Duodenal mucosa (tissue), 2 donors: Measurements from ENCODE around the gene HELLS.

Source experiments
- H3K27ac ChIP-seq: one replicate; pipeline ENCODE4 v1.7.0; 2013; ENCODE audit warnings: low read depth, low read length
- H3K27me3 ChIP-seq, 2 donors: one replicate each; pipeline ENCODE4 v1.7.0; 2013; ENCODE audit warnings: low read length in 2 of 2, control low read depth in 1 of 2; ENCODE audit not compliant: insufficient read depth in 2 of 2, control insufficient read depth in 1 of 2
- H3K36me3 ChIP-seq, 2 donors: one replicate each; pipeline ENCODE4 v1.7.0; 2013; ENCODE audit warnings: low read length in 2 of 2, control low read depth in 1 of 2; ENCODE audit not compliant: insufficient read depth in 2 of 2, control insufficient read depth in 1 of 2
- H3K4me1 ChIP-seq, 2 donors: one replicate each; pipeline ENCODE4 v1.7.0; 2013; ENCODE audit warnings: low read length in 2 of 2, control low read depth in 1 of 2; ENCODE audit not compliant: insufficient read depth in 2 of 2, control insufficient read depth in 1 of 2
- H3K4me3 ChIP-seq, 2 donors: one replicate each; pipeline ENCODE4 v1.7.0; 2013; ENCODE audit warnings: low read length in 2 of 2, low read depth in 1 of 2
- H3K9ac ChIP-seq, 2 donors: one replicate each; pipeline ENCODE4 v1.7.0; 2013; ENCODE audit warnings: low read length in 2 of 2, low read depth in 1 of 2
- H3K9me3 ChIP-seq, 2 donors: one replicate each; pipeline ENCODE4 v1.7.0; 2013; ENCODE audit warnings: low read length in 2 of 2, control low read depth in 1 of 2; ENCODE audit not compliant: control insufficient read depth in 1 of 2

The HELLS gene

DNA sequence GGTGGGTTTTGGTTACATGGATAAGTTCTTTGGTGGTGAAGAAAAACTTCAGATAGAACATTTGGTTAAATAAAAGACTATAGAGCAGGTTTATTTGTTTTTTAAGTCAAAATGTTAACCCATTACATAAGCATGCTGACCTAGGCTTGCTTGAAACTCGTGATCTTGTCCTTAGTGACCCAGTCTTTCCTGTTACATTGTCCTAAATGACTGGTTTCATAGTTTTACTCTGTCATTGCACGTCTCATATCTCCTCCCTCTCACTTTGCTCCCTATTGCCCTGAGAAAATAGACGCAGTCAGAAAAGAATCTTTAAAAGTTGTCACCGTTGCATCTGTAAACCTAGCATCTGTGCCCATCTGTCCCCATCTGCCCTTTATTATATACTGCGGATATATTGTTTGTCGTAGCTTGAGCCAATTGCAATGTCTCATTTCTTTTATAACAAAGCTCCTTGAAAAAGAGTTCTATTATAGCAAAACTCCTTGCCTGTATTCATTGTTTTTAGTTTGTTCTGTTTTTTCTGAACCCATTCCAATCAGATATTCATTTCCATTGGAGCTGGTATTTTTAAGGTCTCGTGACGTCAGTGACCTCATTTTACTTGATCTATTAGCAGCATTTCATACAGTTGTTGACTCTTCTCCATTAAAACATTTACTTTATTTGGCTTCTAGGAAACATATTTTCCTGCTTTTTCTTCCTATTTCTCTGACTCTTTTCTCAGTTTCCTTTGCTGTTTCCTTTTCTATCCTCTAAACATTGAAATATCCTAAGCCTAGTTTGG, 57.3 kb downstream of the HELLS start:
- no peak overlapping the region for H3K9ac ChIP-seq
- H3K4me1 ChIP-seq: no peaks in the 10 kb centered on the region
- H3K27me3 ChIP-seq: no peaks in the 10 kb centered on the region
- H3K36me3 ChIP-seq: no peaks in the 10 kb centered on the region
- no peak overlapping the region for H3K4me3 ChIP-seq
- no peak overlapping the region for H3K27ac ChIP-seq
- H3K9me3 ChIP-seq: no peaks in the 10 kb centered on the region

DNA sequence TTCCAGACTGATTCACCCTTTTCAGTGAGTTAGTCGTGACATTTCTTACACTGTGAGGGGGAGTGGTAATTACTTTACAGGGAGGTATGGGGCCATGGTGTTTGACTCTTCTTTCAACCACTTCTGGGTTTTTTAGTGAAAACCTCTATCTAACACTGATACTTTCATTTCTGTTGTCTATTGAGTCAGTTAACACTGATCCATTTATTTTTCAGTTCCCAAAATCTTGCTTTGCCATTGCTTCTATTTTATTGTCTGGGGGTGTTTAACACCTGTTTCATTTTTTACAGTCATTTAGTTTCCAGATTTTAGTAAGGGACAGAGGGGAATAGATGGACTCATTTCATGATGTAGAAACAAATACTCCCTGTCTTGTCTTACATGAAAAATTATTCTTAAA, 61.5 kb downstream of the HELLS start:
- H3K27me3 ChIP-seq: no peaks in the 10 kb centered on the region

DNA sequence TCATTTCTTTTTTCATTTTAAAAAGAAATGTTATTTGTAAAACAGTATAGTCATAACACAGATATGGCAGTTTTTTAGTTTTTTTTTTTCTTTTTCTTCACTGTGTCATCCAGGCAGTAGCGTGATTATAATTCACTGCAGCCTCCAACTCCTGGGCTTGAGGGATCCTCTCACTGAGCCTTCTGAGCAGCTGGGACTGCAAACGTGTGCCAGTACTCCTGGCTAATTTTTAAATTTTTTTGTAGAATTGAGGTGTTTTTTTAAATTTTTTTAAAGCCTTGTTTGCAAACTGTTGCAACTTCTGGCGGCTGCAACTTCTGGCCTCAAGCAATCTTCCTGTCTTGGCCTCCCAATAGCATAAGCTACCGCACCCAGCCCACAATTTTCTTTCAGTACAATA, 63.0 kb downstream of the HELLS start:
- Histone ChIP-seq H3K27ac (no peak overlapping the region), H3K36me3 (no peaks in the 10 kb centered on the region), H3K27me3 (no peaks in the 10 kb centered on the region), H3K9ac (no peak overlapping the region), H3K4me3 (no peak overlapping the region), H3K9me3 (no peaks in the 10 kb centered on the region), H3K4me1 (no peaks in the 10 kb centered on the region)

More for the DNA sequence above, 61.5 kb downstream of the HELLS start:
- Histone ChIP-seq H3K4me1 (no peaks in the 10 kb centered on the region), H3K9ac (no peak overlapping the region), H3K4me3 (no peak overlapping the region), H3K9me3 (no peaks in the 10 kb centered on the region), H3K27ac (no peak overlapping the region), H3K36me3 (no peaks in the 10 kb centered on the region)

DNA sequence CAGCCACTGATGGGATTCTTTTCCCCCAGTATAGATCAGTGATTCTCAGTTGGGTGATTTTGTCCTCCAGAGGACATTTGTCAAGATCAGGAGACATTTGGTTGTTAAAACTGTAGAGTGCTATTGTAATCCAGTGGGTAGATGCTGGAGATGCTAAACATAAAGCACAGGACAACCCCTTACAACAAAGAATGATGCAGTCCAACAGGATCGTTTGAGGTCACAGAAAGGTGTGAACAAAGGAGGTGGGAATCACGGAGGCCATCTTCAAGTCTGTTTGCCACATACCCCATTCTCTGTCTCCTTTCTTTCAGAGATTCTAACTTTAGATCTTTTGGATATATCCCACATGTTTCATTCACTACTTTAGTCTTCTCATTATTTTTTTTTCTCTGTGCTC, 69.0 kb downstream of the HELLS start:
- no peak overlapping the region for H3K9ac ChIP-seq
- H3K4me1 ChIP-seq: peaks cover 0 to 5% of the 10 kb centered on the region in 2 donors
- no peaks in the 10 kb centered on the region for H3K27me3 ChIP-seq
- no peaks in the 10 kb centered on the region for H3K36me3 ChIP-seq
- no peak overlapping the region for H3K4me3 ChIP-seq
- H3K27ac ChIP-seq: no peak overlapping the region
- H3K9me3 ChIP-seq: no peaks in the 10 kb centered on the region

DNA sequence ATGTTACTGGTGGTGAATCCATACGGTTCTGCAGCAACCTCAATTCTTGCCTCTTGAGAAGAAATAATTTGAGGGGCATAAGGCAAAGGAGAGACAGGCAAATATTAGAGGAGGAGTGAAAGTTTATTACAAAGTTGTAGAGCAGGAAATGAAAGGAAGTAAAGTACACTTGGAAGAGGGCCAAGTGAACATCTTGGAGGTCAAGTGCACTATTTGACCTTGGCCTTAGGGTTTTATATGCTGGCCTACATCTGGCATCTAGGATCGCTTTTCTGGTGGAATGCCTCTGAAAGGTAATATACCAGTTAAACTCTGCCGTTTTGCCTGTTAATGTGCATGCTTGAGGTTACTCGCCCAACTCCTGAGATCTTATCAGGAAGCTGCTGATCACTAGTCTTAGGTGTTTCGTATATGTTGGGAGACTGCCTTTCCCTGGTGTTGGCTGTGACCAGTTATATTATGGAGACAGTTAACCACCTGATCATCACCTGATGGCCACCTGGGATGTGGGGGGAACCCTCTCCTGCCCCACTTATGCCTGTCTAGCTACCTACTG, 71.9 kb downstream of the HELLS start:
- Histone ChIP-seq H3K27ac (no peak overlapping the region), H3K4me1 (peaks cover 0 to 5% of the 10 kb centered on the region in 2 donors), H3K27me3 (no peaks in the 10 kb centered on the region), H3K9ac (no peak overlapping the region), H3K4me3 (no peak overlapping the region), H3K9me3 (no peaks in the 10 kb centered on the region), H3K36me3 (no peaks in the 10 kb centered on the region)

DNA sequence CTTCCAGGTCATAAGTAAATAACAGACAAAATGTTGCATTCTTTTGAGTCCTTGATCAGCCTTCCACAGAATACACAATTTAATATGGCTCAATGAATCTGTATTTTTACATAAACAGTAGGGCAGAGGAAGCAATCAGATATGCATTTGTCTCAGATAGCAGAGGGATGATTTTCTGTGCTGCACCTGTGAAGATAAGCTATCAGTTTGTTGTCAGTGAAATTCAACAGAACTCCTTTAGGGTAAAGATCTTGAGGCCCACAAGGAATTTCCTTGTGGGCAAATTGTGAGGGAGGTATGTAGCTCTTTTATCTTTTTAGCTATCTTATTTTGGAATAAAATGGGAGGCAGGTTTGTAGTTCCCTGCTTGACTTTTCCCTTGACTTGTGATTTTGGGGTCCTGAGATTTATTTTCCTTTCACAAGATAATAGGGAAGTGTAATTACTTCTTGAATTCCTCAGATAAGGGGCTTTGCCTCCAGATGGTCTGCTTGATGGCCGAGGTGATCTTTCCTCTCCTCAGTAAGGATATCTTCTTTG, 77.1 kb downstream of the HELLS start:
- Histone ChIP-seq H3K27ac (no peak overlapping the region), H3K4me1 (no peaks in the 10 kb centered on the region), H3K4me3 (no peak overlapping the region), H3K9ac (no peak overlapping the region), H3K9me3 (no peaks in the 10 kb centered on the region), H3K27me3 (no peaks in the 10 kb centered on the region), H3K36me3 (no peaks in the 10 kb centered on the region)

DNA sequence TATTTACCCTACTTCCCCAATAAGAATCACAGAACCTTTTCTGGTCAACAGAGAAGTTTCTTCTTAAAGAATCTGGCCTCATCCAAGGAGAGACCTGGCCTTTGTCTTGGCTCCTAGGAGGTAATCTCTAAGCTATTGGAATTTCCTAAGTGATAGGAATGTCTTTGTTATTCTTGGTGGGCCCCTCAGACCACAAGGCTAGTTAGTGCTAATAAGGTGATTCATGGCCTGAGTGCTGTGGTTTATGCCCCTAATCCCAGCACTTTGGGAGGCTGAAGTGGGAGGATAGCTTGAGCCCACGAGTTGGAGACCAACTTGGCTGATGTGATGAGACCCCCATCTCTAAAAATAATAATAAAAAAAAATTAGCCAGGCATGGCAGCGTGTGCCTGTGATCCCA, 78.0 kb downstream of the HELLS start:
- H3K27me3 ChIP-seq: no peaks in the 10 kb centered on the region
- H3K9me3 ChIP-seq: no peaks in the 10 kb centered on the region
- no peak overlapping the region for H3K27ac ChIP-seq
- no peaks in the 10 kb centered on the region for H3K36me3 ChIP-seq
- H3K9ac ChIP-seq: no peak overlapping the region
- H3K4me1 ChIP-seq: no peaks in the 10 kb centered on the region
- H3K4me3 ChIP-seq: no peak overlapping the region

DNA sequence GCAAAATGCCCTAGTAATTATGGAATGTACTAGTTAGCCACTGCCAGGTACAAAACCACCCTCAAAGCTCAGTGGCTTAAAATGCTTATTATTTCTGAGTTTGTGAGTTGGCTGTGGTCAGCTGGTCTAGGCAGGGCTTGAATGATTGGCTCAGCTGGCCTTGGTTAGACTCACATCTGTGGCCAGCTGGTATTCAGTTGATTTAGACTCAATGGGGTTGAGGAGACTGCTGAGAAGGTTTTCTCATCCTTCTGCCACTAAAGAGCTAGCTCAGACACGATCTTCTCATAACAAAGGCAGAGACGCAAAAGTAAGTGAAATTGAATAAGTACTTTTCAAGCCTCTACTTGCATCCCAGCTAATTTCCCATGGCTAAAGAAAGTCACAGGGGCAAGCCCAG, 80.9 kb downstream of the HELLS start:
- Histone ChIP-seq H3K36me3 (no peaks in the 10 kb centered on the region), H3K27me3 (no peaks in the 10 kb centered on the region), H3K9ac (no peak overlapping the region), H3K4me3 (no peak overlapping the region), H3K9me3 (no peaks in the 10 kb centered on the region), H3K4me1 (no peaks in the 10 kb centered on the region), H3K27ac (no peak overlapping the region)

DNA sequence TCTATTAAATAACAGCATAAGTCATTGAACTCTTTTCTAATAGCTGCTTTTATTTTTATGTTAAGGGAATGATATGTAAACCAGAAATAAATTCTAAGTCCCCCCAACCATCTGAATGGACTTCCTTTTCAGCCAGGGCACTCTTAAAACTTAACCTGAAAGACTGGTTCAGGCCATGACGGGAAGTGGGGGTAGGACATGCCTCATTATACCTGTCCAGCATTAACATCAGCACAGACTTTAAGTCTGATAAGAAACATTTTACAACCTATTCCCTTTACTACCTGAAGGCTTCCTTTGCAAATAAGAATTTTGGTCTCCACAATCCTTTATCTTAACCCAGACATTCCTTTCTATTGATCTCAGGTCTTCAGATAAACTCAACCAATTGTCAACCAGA, 81.9 kb downstream of the HELLS start:
- Histone ChIP-seq H3K27ac (no peak overlapping the region), H3K36me3 (no peaks in the 10 kb centered on the region), H3K27me3 (no peaks in the 10 kb centered on the region), H3K9ac (no peak overlapping the region), H3K4me3 (no peak overlapping the region), H3K9me3 (peaks cover 3 to 4% of the 10 kb centered on the region in 2 donors), H3K4me1 (no peaks in the 10 kb centered on the region)

DNA sequence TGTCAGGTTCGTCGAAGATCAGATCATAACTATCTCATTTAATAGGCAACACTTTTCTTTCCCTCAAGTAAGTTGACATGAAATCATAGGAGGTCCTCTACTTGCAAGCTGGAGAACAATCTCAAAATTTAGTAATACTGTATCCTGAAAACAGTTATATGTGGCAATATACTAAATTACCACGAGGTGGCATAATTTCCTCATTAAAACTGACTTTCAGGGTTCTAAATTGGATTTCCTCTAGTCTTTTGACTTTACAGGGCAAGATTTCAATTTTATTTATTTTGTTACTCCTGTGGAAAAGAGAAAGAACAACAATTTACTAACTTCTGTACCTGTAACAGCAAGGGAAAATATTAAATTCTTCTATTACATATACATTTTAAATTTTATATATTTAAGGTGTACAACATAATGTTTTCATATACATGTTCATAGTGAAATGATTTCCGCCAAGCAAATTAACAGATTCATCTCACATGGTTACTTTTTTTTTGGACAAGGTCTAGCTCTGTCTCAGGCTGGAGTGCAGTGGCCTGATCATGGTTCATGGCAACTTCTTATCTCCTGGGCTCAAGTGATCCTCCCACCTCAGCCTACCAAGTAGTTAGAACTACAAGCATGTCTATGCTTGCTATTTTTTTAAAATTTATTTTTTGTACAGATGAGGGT, 84.6 kb downstream of the HELLS start:
- Histone ChIP-seq H3K9ac (no peak overlapping the region), H3K27me3 (no peaks in the 10 kb centered on the region), H3K9me3 (peaks cover 3 to 16% of the 10 kb centered on the region in 2 donors), H3K4me1 (no peaks in the 10 kb centered on the region), H3K4me3 (no peak overlapping the region), H3K27ac (no peak overlapping the region), H3K36me3 (no peaks in the 10 kb centered on the region)
